Memory B cell (primary cell): ENCODE results near the gene SLC10A6.

ENCODE experiments used
- ATAC-seq: fragments of 150-1000 bp; cut with Tn5 transposase; 2 replicates; pipeline ENCODE4 v1.10.0; 2021; ENCODE audit warnings: low read depth, mild to moderate bottlenecking, moderate library complexity
- DNase-seq, 2 donors: peaks; one replicate each; pipeline ENCODE4 v3.0.0; 2022; ENCODE audit warnings: low spot score in 2 of 2
- H3K27ac Mint-ChIP-seq: one replicate; pipeline ENCODE4 v1.8.0; 2022; ENCODE audit warnings: mild to moderate bottlenecking, moderate library complexity, mixed read lengths
- H3K27me3 Mint-ChIP-seq: one replicate; pipeline ENCODE4 v1.8.0; 2022; ENCODE audit warnings: mixed read lengths
- H3K36me3 Mint-ChIP-seq: one replicate; pipeline ENCODE4 v1.8.0; 2022; ENCODE audit warnings: mild to moderate bottlenecking, mixed read lengths
- H3K4me1 Mint-ChIP-seq: one replicate; pipeline ENCODE4 v1.8.0; 2022; ENCODE audit warnings: mixed read lengths
- H3K4me3 Mint-ChIP-seq: one replicate; pipeline ENCODE4 v1.8.0; 2022; ENCODE audit warnings: mild to moderate bottlenecking, moderate library complexity, mixed read lengths
- H3K9me3 Mint-ChIP-seq: one replicate; pipeline ENCODE4 v1.8.0; 2022; ENCODE audit warnings: mixed read lengths

SLC10A6 gene

DNA sequence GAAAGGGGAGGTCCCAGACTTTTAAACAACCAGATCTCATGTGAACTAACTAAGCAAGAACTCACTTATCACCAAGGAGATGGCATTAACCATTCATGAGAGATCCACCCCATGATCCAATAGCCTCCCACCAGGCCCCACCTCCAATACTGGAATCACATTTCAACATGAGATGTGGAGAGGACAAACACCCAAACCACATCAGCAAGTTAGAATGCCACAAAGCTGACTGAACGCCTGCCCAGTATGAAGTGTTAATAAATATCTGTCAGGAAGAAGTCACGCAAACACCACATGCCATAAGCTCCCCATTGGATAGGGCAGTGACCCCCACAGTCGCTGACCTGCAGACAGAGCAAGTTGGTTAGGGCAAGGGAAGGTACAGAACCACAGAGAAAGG is 14.3 kb downstream of the SLC10A6 start:
- Mint-ChIP-seq H3K4me1 (no peaks in the 10 kb centered on the region), H3K27ac (no peak overlapping the region), H3K36me3 (no peaks in the 10 kb centered on the region), H3K9me3 (no peaks in the 10 kb centered on the region), H3K27me3 (peaks cover 2% of the 10 kb centered on the region), H3K4me3 (no peak overlapping the region)
- ATAC-seq = no peak
- DNase-seq = no peak

DNA sequence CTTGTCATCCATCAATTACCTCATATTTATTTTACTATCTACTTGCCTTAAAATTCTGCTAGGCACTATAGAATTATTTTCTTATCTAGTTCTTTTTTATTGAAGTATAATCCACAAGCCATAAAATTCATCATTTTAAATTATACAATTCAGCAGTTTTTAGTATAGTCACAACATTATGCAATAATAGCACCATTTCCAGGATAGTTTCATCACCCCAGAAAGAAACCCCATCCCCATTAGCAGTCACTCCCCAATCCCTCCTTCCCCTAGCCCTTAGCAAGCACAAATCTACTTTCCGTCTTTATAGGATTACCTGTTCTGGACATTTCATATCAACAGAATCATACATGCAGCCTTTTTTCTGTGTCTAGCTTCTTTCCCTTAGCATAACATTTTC is 15.6 kb downstream of the SLC10A6 start:
- H3K4me3 Mint-ChIP-seq = no peak overlapping the region
- no peaks in the 10 kb centered on the region for H3K9me3 Mint-ChIP-seq
- H3K36me3 Mint-ChIP-seq = no peaks in the 10 kb centered on the region
- H3K4me1 Mint-ChIP-seq = no peaks in the 10 kb centered on the region
- DNase-seq (no peak), ATAC-seq (no peak)
- H3K27ac Mint-ChIP-seq = no peak overlapping the region
- peaks cover 2% of the 10 kb centered on the region for H3K27me3 Mint-ChIP-seq

DNA sequence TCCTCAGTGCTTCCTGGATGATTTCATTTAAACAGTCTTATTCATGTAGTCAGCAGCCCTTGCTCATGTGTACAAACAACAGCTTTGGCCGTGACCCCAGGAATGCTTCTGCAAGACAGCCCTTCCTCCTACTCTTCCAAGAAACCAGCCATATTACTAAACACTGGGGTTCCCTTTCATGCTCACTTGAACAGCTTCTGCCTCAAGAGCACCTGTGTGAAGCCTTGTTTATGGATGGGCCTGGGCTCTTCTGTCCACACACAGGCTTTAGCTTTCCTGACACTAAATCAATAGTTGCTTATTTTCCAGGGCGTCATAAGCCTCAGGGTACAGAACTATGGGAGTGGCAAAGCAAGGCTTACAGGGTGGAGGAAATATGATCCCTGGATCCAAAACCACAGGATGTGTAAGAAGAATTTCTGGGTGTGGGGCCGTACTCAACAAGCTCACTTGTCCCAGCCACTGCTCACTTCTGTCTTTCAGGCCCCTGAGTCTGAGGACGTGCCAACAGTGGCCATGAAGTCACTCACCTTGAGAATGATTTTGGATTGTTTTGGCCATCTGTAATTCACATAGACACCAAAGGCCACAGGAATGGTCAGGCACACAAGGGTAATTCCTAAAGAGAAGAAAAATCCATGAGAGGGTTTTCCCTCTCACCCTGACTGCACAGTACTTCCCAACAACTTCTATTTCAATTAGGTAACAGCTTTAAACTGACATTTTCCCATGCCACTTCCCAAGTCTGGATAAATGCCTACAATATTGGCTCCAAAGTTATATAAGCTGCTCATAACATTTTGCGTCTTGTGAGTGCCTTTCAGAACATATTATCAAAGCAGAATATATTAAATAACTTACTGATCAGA is 17.7 kb downstream of the SLC10A6 start:
- H3K4me1 Mint-ChIP-seq = no peaks in the 10 kb centered on the region
- ATAC-seq (no peak), DNase-seq (no peak)
- no peak overlapping the region for H3K27ac Mint-ChIP-seq
- no peaks in the 10 kb centered on the region for H3K36me3 Mint-ChIP-seq
- H3K4me3 Mint-ChIP-seq = no peak overlapping the region
- peaks cover 2% of the 10 kb centered on the region for H3K27me3 Mint-ChIP-seq
- H3K9me3 Mint-ChIP-seq = no peaks in the 10 kb centered on the region

DNA sequence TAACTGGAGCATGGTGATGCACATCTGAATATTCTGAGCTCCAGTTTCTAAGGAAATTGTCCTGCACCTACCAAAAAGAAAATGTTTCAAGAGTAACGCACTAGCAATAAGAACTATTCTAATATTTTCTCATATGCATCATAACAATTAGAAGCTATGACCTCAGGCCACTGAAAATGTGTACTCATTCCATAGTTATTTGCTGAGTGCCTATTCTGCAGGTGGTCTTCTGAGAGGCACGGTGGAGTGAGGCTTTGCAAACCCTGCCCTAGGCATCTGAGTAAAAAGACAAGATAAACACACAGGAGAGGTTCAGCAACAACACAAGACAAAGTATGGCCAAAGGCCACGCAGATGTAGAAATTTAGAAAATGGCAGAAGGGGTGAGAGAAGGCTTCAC is 23.7 kb downstream of the SLC10A6 start:
- no peak overlapping the region for H3K27ac Mint-ChIP-seq
- no peak for ATAC-seq
- H3K36me3 Mint-ChIP-seq = no peaks in the 10 kb centered on the region
- no peaks in the 10 kb centered on the region for H3K4me1 Mint-ChIP-seq
- no peaks in the 10 kb centered on the region for H3K27me3 Mint-ChIP-seq
- no peak for DNase-seq
- no peak overlapping the region for H3K4me3 Mint-ChIP-seq
- H3K9me3 Mint-ChIP-seq = no peaks in the 10 kb centered on the region

DNA sequence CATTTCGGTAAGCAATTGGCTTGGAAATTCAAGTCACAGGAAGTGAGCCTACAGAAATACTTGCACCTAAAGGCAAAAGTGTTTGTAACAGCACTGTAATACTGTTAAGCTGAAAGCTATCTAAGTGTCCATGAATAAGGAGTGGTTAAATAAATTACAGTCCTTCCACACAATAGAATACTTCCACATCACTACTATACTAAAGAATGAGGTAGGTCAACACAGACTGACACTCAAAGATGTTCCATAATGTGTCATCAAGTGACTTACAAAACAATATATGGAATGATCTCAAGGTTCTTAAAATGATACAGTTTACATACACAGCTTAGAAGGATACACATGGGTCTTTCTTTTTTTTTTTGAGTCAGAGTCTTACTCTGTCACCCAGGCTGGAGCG is 27.0 kb downstream of the SLC10A6 start:
- no peak for ATAC-seq
- H3K4me1 Mint-ChIP-seq = no peaks in the 10 kb centered on the region

DNA sequence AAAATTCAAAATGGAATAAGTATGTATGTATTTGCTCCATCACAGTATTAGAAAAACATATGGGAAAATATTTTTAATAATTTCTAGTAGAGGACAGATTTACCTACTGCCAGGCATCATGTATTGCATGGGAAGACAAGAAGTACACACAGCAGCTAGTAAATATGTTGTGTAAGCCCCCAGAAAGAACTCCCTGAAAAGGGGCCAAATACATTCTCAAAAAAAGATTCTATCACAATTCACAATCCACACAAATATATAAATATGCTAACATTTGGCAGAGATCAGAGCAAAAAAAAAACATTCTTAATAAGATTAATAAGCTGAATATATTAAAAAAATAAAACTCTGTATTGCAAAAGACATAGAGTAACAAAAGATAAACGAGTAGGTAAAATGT is 28.0 kb downstream of the SLC10A6 start:
- Mint-ChIP-seq H3K27ac (no peak overlapping the region), H3K27me3 (no peaks in the 10 kb centered on the region), H3K4me3 (no peak overlapping the region), H3K36me3 (no peaks in the 10 kb centered on the region), H3K4me1 (no peaks in the 10 kb centered on the region), H3K9me3 (no peaks in the 10 kb centered on the region)
- DNase-seq (no peak), ATAC-seq (no peak)

More for the DNA sequence above, 27.0 kb downstream of the SLC10A6 start:
- Mint-ChIP-seq H3K4me3 (no peak overlapping the region), H3K9me3 (no peaks in the 10 kb centered on the region), H3K27me3 (no peaks in the 10 kb centered on the region), H3K36me3 (no peaks in the 10 kb centered on the region), H3K27ac (no peak overlapping the region)
- DNase-seq = no peak

DNA sequence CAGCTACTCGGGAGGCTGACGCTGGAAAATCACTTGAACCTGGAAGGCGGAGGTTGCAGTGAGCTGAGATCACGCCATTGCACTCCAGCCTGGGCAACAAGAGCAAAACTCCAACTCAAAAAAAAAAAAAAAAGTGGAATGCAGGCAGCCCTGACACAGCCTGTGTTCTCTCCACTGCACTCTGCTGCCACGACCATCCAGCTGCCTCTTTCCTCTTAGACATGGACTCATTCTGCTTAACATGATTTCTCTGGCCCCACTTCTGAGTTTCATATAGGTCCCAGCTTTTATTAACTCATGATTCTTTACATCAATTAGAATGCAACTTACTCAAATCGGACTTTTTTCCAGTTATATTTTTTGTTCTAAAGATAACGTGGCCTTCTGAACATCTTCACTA is 29.6 kb downstream of the SLC10A6 start:
- Mint-ChIP-seq H3K36me3 (no peaks in the 10 kb centered on the region), H3K27me3 (no peaks in the 10 kb centered on the region)
- ATAC-seq = no peak

DNA sequence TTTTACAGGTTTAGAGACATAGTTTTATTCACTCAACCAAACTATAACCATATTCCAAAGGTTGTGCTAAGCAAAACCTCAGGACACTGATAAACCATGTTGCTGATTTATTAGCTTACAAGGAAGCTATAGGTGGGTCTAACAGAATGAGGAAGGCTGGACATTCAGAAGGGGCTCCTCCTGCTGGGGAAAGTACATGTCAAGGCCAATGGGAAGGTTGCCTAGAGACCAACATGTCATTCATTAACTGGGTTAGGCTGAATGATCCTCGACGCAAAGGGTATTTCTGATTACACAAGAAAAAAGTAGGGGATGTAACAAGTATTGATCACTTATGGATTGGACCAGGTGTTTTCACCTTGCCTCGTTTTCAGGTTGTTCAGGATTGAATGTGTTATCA is 30.3 kb downstream of the SLC10A6 start:
- H3K4me1 Mint-ChIP-seq = no peaks in the 10 kb centered on the region
- no peaks in the 10 kb centered on the region for H3K36me3 Mint-ChIP-seq
- H3K27me3 Mint-ChIP-seq = no peaks in the 10 kb centered on the region
- ATAC-seq (no peak), DNase-seq (no peak)
- no peak overlapping the region for H3K27ac Mint-ChIP-seq
- no peak overlapping the region for H3K4me3 Mint-ChIP-seq
- no peaks in the 10 kb centered on the region for H3K9me3 Mint-ChIP-seq

More for the DNA sequence above, 29.6 kb downstream of the SLC10A6 start:
- H3K4me3 Mint-ChIP-seq = no peak overlapping the region
- no peaks in the 10 kb centered on the region for H3K4me1 Mint-ChIP-seq
- no peak for DNase-seq
- no peaks in the 10 kb centered on the region for H3K9me3 Mint-ChIP-seq
- no peak overlapping the region for H3K27ac Mint-ChIP-seq

DNA sequence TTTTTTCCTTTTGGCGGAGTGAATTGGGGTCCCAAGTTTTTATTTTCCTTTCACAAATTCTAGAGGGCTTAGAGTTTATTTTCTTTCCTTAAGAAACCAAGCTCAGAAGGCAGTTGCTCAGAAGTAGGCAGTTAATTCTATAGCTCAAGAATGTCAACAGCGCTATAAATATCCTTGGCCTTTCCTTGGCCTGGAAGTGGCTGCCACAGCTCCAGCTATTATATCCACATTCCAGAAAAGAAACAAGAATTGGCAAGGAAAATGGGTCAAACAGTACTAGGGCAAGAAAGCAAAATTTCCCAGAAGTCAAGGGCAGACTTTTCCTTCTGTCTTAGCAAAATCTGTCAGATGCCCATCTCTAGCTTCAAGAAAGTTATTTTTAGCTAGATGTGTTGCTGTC is 31.0 kb downstream of the SLC10A6 start:
- H3K27ac Mint-ChIP-seq = no peak overlapping the region
- DNase-seq = no peak
- H3K27me3 Mint-ChIP-seq = no peaks in the 10 kb centered on the region
- H3K4me1 Mint-ChIP-seq = no peaks in the 10 kb centered on the region
- no peak overlapping the region for H3K4me3 Mint-ChIP-seq
- ATAC-seq = no peak
- no peaks in the 10 kb centered on the region for H3K9me3 Mint-ChIP-seq
- H3K36me3 Mint-ChIP-seq = no peaks in the 10 kb centered on the region

DNA sequence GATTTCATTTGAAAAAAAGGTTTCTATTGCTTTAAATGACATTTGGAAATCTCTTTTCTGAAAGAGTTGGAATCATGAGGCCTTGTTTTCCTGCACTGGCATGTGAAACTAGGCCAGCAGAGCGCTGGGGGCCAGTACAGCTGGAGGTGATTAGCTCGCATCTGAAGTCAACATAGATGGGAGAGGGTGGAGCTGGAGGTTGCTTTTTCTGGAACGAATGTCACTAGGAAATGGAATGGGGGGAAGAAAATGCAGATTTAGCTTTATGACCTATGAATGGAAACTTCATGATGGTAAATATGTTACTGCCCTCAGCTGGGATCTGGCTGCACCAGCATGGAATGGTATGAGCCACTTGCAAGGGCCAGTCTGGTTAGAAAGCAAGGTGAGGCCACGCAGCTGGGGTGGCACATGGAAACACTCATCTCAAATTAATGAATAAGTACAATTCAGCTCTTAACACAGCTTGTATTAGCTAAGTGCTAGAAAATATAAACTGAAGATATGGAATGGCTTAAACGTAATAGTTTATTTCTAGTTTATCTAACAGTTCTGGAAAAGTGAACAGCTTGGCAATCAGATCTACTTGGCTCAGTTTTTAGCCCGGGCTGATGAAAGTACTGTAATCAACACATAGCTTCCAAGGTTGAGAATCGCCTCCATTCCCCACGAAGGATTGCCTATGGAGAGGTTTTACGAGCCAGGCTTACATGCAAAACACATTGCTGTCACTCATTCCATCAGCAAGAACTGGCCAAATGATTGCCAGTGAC is 32.5 kb downstream of the SLC10A6 start:
- Mint-ChIP-seq H3K4me3 (no peak overlapping the region), H3K9me3 (no peaks in the 10 kb centered on the region), H3K36me3 (no peaks in the 10 kb centered on the region), H3K27ac (no peak overlapping the region), H3K4me1 (no peaks in the 10 kb centered on the region), H3K27me3 (no peaks in the 10 kb centered on the region)
- DNase-seq (no peak), ATAC-seq (no peak)

DNA sequence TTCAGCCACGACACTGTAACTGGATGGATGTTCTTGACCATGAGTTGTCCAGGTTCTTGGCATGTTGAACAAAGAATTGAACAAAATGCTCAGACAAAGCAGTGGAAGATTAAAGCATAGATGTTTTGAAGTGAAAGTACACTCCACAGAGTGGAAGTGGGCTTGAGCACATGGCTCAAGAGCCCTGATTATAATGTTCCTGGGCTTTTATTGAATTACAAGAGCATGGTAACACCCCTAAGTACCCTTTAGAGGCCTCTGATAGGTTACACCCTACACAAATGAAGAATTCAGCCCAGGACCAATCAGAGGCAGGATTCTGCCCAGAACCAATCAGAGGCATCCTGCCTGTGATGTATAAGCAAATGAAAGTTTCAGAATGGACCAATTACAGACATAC is 33.5 kb downstream of the SLC10A6 start:
- Mint-ChIP-seq H3K9me3 (no peaks in the 10 kb centered on the region), H3K36me3 (no peaks in the 10 kb centered on the region)

DNA sequence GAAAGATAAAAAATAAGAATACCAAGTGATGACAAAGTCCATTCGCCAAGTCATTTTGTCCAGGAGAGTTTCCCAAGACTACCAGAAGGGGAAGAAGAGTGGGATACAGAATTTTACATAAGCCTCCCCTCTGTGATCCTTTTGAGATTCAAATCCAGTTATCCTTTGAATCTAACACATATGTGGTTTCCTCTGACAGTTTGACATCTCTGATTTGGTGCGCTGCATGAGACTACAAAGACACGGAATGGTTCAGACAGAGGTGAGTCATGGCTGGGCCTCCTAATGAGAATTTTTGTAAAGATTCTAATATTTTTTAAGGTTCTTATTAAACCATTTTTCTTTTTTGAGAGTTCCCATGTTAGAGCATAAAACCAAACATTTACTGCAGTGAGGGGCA is 38.3 kb downstream of the SLC10A6 start:
- H3K4me1 Mint-ChIP-seq = no peaks in the 10 kb centered on the region
- no peaks in the 10 kb centered on the region for H3K36me3 Mint-ChIP-seq
- H3K4me3 Mint-ChIP-seq = no peak overlapping the region
- DNase-seq (no peak), ATAC-seq (no peak)
- peaks cover 2% of the 10 kb centered on the region for H3K27me3 Mint-ChIP-seq
- H3K27ac Mint-ChIP-seq = no peak overlapping the region
- no peaks in the 10 kb centered on the region for H3K9me3 Mint-ChIP-seq

More for the DNA sequence above, 33.5 kb downstream of the SLC10A6 start:
- ATAC-seq = no peak
- Mint-ChIP-seq H3K4me3 (no peak overlapping the region), H3K27me3 (no peaks in the 10 kb centered on the region), H3K27ac (no peak overlapping the region), H3K4me1 (no peaks in the 10 kb centered on the region)
- DNase-seq = no peak

DNA sequence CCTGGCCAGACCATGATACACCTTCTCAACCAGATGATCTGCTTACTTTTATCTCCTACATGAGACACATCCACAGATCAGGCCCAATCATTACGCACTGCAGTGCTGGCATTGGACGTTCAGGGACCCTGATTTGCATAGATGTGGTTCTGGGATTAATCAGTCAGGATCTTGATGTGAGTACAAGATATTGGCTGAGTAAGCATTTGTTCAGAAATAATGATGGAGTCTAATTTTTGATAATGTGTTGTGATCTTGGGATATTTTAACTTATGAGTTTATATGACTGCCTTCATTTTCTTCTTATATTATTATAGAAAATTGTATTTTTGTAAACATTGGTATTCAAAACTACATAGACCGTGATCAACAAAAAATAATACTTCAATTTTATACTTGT is 39.4 kb downstream of the SLC10A6 start:
- no peak for DNase-seq
- no peak for ATAC-seq
- Mint-ChIP-seq H3K36me3 (no peaks in the 10 kb centered on the region), H3K9me3 (no peaks in the 10 kb centered on the region), H3K4me1 (no peaks in the 10 kb centered on the region), H3K27me3 (peaks cover 2% of the 10 kb centered on the region), H3K27ac (no peak overlapping the region), H3K4me3 (no peak overlapping the region)

DNA sequence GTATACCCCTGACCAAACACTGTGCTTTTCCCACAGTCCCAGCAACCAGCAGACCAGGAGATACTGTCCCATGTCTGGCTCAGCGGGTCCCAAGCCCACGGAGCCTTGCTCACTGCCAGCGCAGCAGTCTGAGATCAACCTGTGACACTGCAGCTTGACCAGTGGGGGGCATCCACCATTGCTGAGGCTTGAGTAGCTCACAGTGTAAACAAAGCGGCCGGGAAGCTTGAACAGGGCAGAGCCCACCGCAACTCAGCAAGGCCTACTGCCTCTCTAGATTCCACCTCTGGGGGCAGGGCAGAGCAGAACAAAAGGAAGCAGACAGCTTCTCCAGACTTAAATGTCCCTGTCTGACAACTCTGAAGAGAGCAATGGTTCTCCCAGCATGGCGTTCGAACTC is 58.1 kb downstream of the SLC10A6 start:
- H3K27ac Mint-ChIP-seq = no peak overlapping the region
- no peak for DNase-seq
- peaks cover 1% of the 10 kb centered on the region for H3K9me3 Mint-ChIP-seq
- no peak overlapping the region for H3K4me3 Mint-ChIP-seq
- H3K4me1 Mint-ChIP-seq = no peaks in the 10 kb centered on the region
- H3K27me3 Mint-ChIP-seq = peaks cover 4% of the 10 kb centered on the region
- no peaks in the 10 kb centered on the region for H3K36me3 Mint-ChIP-seq
- no peak for ATAC-seq
